Activated naive CD4-positive, alpha-beta T cell (primary cell): ENCODE results near the gene ANAPC2.

Experiments
- DNase-seq, 4 experiments: peaks; one replicate each; lab custom pipeline; 2025; lab: John Stamatoyannopoulos, UW

ANAPC2 gene

DNA sequence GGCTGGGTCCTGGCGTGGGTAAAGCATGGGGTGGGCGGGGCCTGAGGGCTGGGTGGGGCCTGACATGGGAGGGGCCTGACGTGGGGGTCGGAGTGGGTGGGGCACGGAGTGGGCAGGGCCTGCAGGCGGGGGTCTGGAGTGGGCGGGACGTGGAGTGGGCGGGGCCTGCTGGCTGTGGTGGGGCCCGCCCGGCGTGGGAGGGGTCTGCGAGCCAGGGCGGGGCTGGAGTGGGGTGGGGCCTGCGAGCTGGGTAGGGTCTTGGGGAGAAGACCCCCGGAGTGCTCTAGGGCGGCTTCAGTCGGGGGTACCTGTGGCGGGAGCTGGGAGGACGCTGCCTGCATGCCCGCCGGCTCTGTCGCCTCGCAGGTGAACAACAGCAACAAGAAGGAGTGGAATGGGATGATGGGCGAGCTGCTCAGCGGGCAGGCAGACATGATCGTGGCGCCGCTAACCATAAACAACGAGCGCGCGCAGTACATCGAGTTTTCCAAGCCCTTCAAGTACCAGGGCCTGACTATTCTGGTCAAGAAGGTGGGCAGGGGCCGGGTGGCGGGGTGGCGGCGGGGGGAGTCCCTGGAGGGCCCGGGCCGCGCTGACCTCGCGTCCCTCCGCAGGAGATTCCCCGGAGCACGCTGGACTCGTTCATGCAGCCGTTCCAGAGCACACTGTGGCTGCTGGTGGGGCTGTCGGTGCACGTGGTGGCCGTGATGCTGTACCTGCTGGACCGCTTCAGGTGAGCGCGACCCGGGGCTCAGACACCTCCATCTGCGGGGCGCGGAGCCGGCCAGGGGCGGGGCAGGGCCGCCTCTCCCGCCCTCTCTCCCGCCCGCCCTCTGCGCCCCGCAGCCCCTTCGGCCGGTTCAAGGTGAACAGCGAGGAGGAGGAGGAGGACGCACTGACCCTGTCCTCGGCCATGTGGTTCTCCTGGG, 26.5 kb downstream of the ANAPC2 start:
- no peak for DNase-seq

- no peak for DNase-seq
Measured at GRCh38 chr9:137160716-137161557, 27.4 kb downstream of the ANAPC2 start.

DNA sequence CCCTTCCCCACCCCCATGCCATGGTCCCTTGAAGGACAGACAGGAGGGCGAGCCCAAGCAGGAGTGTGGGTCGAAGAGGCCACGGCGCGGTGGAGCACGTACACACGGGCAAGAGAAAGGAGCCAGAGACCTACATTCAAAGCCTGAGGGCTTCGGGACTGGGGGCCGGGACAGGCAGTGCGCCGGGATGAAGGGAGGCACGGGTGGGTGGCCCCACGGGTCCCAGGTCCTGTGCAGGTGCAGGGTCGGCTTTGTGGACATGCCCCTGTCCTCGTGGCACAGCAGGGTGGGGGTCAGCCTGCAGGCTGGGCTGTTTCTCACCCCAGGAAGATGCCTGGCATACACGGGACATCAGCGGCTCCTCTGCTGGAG, 28.3 kb downstream of the ANAPC2 start:
- DNase-seq: no peak

- DNase-seq: no peak
Measured at GRCh38 chr9:137159105-137160053, 29.0 kb downstream of the ANAPC2 start.

DNA sequence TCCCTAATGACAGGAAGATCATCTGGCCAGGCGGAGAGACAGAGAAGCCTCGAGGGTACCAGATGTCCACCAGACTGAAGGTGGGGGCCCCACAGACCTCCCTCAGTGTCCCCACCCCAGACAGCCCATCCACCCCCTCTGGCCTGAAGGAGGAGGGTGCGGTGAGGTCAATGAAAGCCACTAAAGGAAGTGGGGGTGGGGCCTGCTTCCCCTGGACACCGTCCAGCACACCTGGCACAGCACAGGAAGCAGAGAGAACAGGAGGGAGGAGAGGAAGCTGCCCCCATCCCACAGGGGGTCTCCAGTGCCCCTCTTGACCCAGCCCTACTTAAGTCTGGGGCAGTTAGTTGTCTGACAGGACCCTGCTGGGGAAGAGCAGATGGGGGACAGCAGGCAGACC, 29.7 kb downstream of the ANAPC2 start:
- DNase-seq: no peak

DNA sequence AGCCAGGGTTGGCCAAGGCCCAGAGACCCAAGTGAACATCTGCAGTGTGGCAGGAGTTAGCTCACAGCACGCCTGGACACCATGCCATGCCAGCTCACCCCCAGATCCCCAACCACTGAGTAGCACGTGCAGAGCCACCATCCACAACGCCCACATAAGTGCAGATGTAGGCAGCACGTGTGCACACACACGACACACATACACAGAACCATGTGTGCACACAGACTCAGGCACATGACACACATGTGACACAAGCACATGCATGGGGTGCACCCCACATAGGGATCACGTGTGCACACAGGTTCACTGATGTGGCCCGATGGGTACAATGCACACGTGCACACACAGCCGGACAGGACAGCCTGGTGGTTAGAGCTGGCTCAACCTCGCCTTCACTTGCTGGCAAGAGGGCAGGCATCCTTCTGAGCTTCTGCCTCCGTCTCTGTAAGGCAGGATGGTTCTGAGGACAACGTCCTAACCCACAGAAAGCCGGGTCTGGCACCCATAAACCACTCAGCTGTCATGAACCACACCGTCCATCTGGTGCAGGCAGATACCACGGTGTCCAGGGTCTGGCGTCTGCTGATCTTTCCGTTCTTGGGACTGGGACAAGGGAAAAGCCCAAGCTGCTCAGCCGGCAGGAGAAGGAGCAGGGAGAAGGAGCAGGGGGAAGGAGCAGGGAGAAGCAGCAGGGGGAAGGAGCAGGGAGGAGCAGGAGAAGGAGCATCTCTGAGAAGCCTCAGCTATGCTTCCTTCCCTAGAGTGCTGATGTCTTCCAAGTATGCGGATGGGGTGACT, 30.5 kb downstream of the ANAPC2 start:
- DNase-seq: no peak

- peak in 3 of 4 experiments; percentile 34 to 38 (median 37) for DNase-seq
Measured at GRCh38 chr9:137156567-137157375, 31.6 kb downstream of the ANAPC2 start.

DNA sequence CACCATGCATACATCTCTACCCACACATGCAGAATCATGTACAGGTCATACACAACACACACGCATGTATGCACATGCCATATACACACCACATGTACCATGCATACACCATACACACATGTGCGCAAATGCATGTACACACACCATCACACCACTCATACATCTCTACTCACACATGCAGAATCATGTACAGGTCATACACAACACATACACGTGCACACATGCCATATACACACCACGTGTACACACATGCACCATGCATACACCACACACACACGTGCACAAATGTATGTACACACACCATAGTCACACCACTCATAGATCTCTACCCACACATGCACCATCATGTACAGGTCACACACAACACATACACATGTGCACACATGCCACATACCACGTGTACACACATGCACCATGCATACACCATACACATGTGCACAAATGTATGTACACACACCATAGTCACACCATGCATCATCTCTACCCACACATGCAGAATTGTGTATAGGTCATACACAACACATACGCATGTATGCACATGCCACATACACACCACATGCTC, 35.4 kb downstream of the ANAPC2 start:
- DNase-seq: no peak

DNA sequence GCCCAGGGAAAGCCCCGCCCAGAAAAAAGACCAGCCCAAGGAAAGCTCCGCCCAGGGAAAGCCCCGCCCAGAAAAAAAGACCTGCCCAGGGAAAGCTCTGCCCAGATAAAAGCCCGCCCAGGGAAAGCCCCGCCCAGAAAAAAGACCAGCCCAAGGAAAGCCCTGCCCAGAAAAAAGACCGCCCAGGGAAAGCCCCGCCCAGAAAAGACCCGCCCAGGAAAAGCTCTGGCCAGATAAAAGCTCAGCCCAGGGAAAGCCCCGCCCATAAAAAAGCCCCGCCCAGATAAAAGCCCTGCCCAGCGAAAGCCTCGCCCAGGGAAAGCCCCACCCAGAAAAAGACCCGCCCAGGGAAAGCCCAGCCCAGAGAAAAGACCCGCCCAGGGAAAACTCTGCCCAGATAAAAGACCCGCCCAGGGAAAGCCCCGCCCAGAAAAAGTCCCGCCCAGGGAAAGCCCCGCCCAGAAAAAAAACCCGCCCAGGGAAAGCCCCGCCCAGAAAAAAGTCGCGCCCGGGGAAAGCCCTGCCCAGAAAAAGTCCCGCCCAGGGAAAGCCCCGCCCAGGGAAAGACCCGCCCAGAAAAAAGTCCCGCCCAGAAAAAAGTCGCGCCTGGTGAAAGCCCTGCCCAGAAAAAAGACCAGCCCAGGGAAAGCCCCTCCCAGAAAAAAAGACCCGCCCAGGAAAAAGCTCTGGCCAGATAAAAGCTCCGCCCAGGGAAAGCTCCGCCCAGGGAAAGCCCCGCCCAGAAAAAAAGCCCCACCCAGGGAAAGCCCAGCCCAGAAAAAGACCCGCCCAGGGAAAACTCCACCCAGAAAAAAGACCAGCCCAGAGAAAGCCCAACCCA, 37.5 kb downstream of the ANAPC2 start:
- DNase-seq: peak in 1 of 4 experiments; percentile 23

GRCh38 chr9:137149942-137150616, 38.3 kb downstream of the ANAPC2 start:
- DNase-seq: no peak

GRCh38 chr9:137149363-137149762, 39.0 kb downstream of the ANAPC2 start:
- no peak for DNase-seq

GRCh38 chr9:137148661-137149060, 39.7 kb downstream of the ANAPC2 start:
- DNase-seq: no peak

- no peak for DNase-seq
Measured at GRCh38 chr9:137148242-137148641, 40.1 kb downstream of the ANAPC2 start.

DNA sequence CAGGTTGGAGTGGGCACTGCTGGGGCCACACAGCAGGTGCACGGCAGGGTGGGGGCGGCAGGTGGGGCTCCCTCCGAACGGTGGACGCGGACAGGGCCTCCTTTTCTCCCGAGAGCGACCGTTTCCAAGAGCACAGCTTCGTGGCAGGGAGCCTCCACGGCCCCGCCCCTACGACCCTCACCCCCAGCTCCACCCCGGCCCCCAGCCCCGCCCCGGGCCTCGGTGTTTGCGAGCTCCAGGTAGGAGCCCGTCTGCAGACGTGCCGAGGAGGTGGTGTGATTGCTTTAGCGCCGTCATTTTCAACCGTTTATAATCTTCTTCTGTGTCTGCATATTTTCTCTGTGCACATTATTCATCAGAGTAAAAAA, 40.6 kb downstream of the ANAPC2 start:
- DNase-seq: no peak

DNA sequence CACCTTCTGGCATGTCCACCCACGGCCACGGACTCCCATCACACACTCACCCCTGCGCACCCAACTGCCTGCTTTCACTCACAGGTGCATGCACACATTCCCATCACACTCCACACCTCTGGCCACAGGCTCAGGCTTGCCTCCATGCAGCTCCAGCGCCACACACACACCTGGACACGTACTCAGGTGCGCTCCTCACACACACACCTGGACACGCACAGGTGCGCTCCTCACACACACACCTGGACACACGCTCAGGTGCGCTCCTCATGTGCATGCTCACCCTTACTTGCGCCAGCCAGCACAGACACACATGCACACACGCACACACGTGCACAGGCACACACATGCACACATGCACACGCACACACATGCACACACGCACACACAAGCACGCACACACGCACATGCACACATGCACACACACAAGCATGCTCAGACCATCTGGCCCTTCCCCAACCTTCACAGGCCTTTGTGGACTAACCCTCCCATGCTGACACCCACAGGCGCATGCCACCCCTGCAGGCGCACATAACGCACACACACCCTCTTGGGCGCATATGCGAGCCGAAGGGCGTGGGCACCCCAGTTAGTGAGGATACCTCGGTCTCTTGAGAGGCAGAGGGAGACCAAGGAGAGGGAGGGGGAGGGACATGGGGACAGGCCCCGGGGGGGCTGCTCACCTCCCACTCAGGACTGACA, 41.1 kb downstream of the ANAPC2 start:
- DNase-seq: no peak

- no peak for DNase-seq
Measured at GRCh38 chr9:137146527-137146918, 41.8 kb downstream of the ANAPC2 start.

GRCh38 chr9:137145731-137146526, 42.4 kb downstream of the ANAPC2 start:
- DNase-seq: no peak
